Cardiac fibroblast (primary cell): ENCODE measurements around the gene SREBF2.

ENCODE experiments used
- DNase-seq, 2 donors: peaks; one replicate each; pipeline versions ENCODE4 v3.0.0 to v3.0.0-alpha.2; 2010; ENCODE audit warnings: low read depth in 2 of 2
- H3K4me3 ChIP-seq, 2 donors: replicated peaks in 1 of 2; 1 replicate in 1 of 2; 2 replicates in 1 of 2; pipeline ENCODE4 v1.5.1; 2011; ENCODE audit warnings: low read depth in 2 of 2, low read length in 2 of 2, mild to moderate bottlenecking in 2 of 2, moderate library complexity in 1 of 2
- CTCF ChIP-seq: IDR thresholded peaks from one replicate; pipeline ENCODE4 v1.5.1; 2011; ENCODE audit warnings: low read depth, mild to moderate bottlenecking, low read length, inconsistent platforms

SREBF2 gene

GRCh38 chr22:41928593-41929417 is 95.9 kb downstream of the SREBF2 start:
- no peak overlapping the region for H3K4me3 ChIP-seq
- TF ChIP-seq CTCF, result no peak
- no peak for DNase-seq

- H3K4me3 ChIP-seq, result no peak overlapping the region
- no peak for DNase-seq
- TF ChIP-seq CTCF, result no peak
Observed at GRCh38 chr22:41929418-41929810, 96.5 kb downstream of the SREBF2 start.

GRCh38 chr22:41931701-41932269 is 98.9 kb downstream of the SREBF2 start:
- TF ChIP-seq CTCF, result no peak
- no peak overlapping the region for H3K4me3 ChIP-seq
- no peak for DNase-seq

- TF ChIP-seq CTCF, result no peak
Observed at GRCh38 chr22:41932353-41932752, 99.4 kb downstream of the SREBF2 start.

GRCh38 chr22:41933411-41934177 is 100.7 kb downstream of the SREBF2 start:
- no peak for TF ChIP-seq CTCF
- no peak for DNase-seq
- H3K4me3 ChIP-seq, result no peak overlapping the region

More at GRCh38 chr22:41932353-41932752, 99.4 kb downstream of the SREBF2 start:
- H3K4me3 ChIP-seq, result no peak overlapping the region
- no peak for DNase-seq

GRCh38 chr22:41934284-41935014 is 101.5 kb downstream of the SREBF2 start:
- DNase-seq, result no peak
- no peak overlapping the region for H3K4me3 ChIP-seq
- no peak for TF ChIP-seq CTCF
